A549 (cell line): ENCODE data around the gene RPTOR.

Experiments used
- CBX2 ChIP-seq: fragments of 200-600 bp; sonication (generic); IDR thresholded peaks from 2 replicates; pipeline ENCODE4 v1.6.1; 2016; ENCODE audit warnings: low read depth, mild to moderate bottlenecking, borderline replicate concordance
- CBX8 ChIP-seq: fragments of 200-600 bp; sonication (generic); IDR thresholded peaks from 2 replicates; pipeline ENCODE4 v1.6.1; 2016
- CHD4 ChIP-seq: fragments of 200-600 bp; sonication (generic); IDR thresholded peaks from 2 replicates; pipeline ENCODE4 v1.6.1; 2016; ENCODE audit warnings: antibody characterized with exemption, mild to moderate bottlenecking, borderline replicate concordance
- POLR2A ChIP-seq: IDR thresholded peaks from 2 replicates; pipeline ENCODE4 v1.6.1; 2012; ENCODE audit warnings: mild to moderate bottlenecking, low read length
- SMC3 ChIP-seq: fragments of >200 bp; sonication (Bioruptor Twin); formaldehyde crosslinking; IDR thresholded peaks from 3 replicates; pipeline ENCODE4 v1.6.1; 2018; ENCODE audit warnings: inconsistent platforms
- ZC3H11A ChIP-seq: fragments of 450-650 bp; IDR thresholded peaks from 2 replicates; pipeline ENCODE4 v1.6.1; 2014; ENCODE audit warnings: antibody characterized with exemption, mild to moderate bottlenecking
- ZFP36 ChIP-seq: fragments of 450-650 bp; IDR thresholded peaks from 2 replicates; pipeline ENCODE4 v1.6.1; 2014; ENCODE audit warnings: borderline replicate concordance; ENCODE audit not compliant: partially characterized antibody
- TF ChIP-seq, protein P1 (sequence below): IDR thresholded peaks from 2 replicates; pipeline ENCODE4 v1.6.1; 2012
- TF ChIP-seq, protein P2 (sequence below): fragments of 450-650 bp; IDR thresholded peaks from 2 replicates; pipeline ENCODE4 v1.6.1; 2014; ENCODE audit warnings: antibody characterized with exemption
- TF ChIP-seq, protein P3 (sequence below): fragments of >200 bp; sonication (Bioruptor Twin); formaldehyde crosslinking; IDR thresholded peaks from 3 replicates; pipeline ENCODE4 v1.5.1; 2016

DNA sequence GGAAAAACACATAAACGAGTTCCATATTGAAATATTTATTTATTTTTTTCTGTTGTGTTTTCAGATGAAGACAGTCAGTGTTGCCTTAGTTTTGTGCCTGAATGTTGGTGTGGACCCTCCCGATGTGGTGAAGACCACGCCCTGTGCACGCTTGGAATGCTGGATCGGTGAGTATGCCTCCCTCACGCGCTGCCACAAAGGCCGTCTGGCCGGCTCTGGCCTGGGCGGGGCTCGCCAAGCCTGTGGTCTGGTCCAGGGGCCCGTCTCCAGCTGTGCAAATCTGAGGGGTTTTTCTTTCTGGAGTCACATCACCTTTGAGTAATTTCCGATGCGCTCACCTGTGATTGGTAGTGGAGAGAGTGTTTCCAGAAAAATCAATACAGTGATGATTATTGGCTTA is 81.0 kb downstream of the RPTOR start:
- TF ChIP-seq, protein P1, sequence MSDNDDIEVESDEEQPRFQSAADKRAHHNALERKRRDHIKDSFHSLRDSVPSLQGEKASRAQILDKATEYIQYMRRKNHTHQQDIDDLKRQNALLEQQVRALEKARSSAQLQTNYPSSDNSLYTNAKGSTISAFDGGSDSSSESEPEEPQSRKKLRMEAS: no peak
- no peak for TF ChIP-seq ZC3H11A
- TF ChIP-seq CHD4: no peak
- TF ChIP-seq POLR2A: no peak
- no peak for TF ChIP-seq CBX8
- no peak for TF ChIP-seq SMC3
- TF ChIP-seq, protein P2, sequence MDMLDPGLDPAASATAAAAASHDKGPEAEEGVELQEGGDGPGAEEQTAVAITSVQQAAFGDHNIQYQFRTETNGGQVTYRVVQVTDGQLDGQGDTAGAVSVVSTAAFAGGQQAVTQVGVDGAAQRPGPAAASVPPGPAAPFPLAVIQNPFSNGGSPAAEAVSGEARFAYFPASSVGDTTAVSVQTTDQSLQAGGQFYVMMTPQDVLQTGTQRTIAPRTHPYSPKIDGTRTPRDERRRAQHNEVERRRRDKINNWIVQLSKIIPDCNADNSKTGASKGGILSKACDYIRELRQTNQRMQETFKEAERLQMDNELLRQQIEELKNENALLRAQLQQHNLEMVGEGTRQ: no peak
- TF ChIP-seq, protein P3, sequence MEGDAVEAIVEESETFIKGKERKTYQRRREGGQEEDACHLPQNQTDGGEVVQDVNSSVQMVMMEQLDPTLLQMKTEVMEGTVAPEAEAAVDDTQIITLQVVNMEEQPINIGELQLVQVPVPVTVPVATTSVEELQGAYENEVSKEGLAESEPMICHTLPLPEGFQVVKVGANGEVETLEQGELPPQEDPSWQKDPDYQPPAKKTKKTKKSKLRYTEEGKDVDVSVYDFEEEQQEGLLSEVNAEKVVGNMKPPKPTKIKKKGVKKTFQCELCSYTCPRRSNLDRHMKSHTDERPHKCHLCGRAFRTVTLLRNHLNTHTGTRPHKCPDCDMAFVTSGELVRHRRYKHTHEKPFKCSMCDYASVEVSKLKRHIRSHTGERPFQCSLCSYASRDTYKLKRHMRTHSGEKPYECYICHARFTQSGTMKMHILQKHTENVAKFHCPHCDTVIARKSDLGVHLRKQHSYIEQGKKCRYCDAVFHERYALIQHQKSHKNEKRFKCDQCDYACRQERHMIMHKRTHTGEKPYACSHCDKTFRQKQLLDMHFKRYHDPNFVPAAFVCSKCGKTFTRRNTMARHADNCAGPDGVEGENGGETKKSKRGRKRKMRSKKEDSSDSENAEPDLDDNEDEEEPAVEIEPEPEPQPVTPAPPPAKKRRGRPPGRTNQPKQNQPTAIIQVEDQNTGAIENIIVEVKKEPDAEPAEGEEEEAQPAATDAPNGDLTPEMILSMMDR: no peak
- no peak for TF ChIP-seq CBX2
- no peak for TF ChIP-seq ZFP36
